Aortic smooth muscle cell (primary cell): ENCODE data around the gene HLA-DRA. TPM values are rescaled to one million over a fixed set of nuclear protein-coding genes. Genes with fewer than 3 reads are reported as not detected.

Experiments used
- total RNA-seq: library from RNA; depleted of rRNA; stranded (reverse); fragments of >200 nt; gene quantifications from 2 replicates; pipeline ENCODE4 v1.2.3, GENCODE V29; 2014

HLA-DRA gene
- 0.53 TPM in 1 of 2 replicates, not detected in the other for total RNA-seq

GRCh38 chr6:32439602-32440214 lies at the start of gene HLA-DRA:
Gene HLA-DRA (plus strand): TSS chr6:32439887. CDS start chr6:32439951, 64 bp downstream.

DNA sequence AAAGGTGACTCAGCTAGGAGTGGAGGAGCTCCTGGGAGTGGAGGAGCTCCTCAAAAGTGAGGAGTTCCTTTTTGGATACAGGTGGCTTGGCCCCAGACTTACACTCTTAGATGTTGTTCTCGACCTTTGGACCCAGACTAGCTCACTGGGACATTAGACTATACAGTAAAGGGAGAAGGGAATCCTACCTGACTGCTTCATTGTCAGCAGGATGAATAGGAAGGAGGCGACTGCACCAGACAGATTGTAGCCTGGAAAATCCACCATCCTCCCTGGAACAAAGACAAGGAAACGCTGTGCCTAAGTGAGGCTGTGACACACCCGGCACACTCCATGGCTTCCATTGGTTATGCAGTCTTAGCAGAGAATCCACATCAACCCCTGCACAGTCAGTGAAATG lies 32.8 kb upstream of the HLA-DRA start, which contains the start of gene BTNL2:
TSS of gene BTNL2 (minus strand) at position 325 of the 400 bp plus-strand sequence. CDS start at position 267, 58 bp downstream.

Other genes with a start within 250 kb of the HLA-DRA start
- 20.5 and 26.3 TPM in 2 replicates for gene PBX2, start 249.7 kb upstream of the HLA-DRA start, total RNA-seq
- 0.92 and 1.1 TPM in 2 replicates for gene GPSM3, start 247.2 kb upstream of the HLA-DRA start, total RNA-seq
- gene NOTCH4, start 215.8 kb upstream of the HLA-DRA start, total RNA-seq = 1.3 and 2.2 TPM in 2 replicates
- gene TSBP1, start 68.0 kb upstream of the HLA-DRA start, total RNA-seq = not detected in 2 replicates
- not detected in 2 replicates for gene BTNL2, start 32.7 kb upstream of the HLA-DRA start, total RNA-seq
- not detected in 2 replicates for gene HLA-DRB5, start 90.4 kb downstream of the HLA-DRA start, total RNA-seq
- gene HLA-DRB1, start 150.0 kb downstream of the HLA-DRA start, total RNA-seq = 0.13 TPM in 1 of 2 replicates, not detected in the other
- 0.40 TPM in 1 of 2 replicates, not detected in the other for gene HLA-DQA1, start 197.5 kb downstream of the HLA-DRA start, total RNA-seq
- gene HLA-DQB1, start 226.8 kb downstream of the HLA-DRA start, total RNA-seq = not detected in 2 replicates